Hair follicular keratinocyte (primary cell): ENCODE data around the gene VSTM5. TPM values are rescaled to one million over a fixed set of nuclear protein-coding genes. Genes with fewer than 3 reads are reported as not detected.

ENCODE experiments used
- total RNA-seq: library from RNA; depleted of rRNA; stranded (reverse); fragments of >200 nt; gene quantifications from 2 replicates; pipeline ENCODE4 v1.2.3, GENCODE V29; 2015

VSTM5 gene
- under 0.01 TPM in 1 of 2 replicates, not detected in the other for total RNA-seq

GRCh38 chr11:93850594-93851018, at the start of gene VSTM5:
TSS of gene VSTM5 (minus strand) at chr11:93850618. CDS start at chr11:93850502, 116 bp downstream.

GRCh38 chr11:93784145-93784934, 66.1 kb downstream of the VSTM5 start, which contains the start of gene MED17:
TSS of gene MED17 (plus strand) at chr11:93784282. CDS start at chr11:93784514, 232 bp downstream.

Other genes with a start within 250 kb of the VSTM5 start
- gene CEP295, start 188.9 kb downstream of the VSTM5 start, total RNA-seq, result 4.5 and 11.8 TPM in 2 replicates
- gene TAF1D, start 109.1 kb downstream of the VSTM5 start, total RNA-seq, result 99.1 and 103 TPM in 2 replicates
- 3.5 and 3.7 TPM in 2 replicates for gene C11orf54, start 108.9 kb downstream of the VSTM5 start, total RNA-seq
- 18.7 and 31.6 TPM in 2 replicates for gene MED17, start 66.3 kb downstream of the VSTM5 start, total RNA-seq
- 26.8 and 117 TPM in 2 replicates for gene HEPHL1, start 170.7 kb upstream of the VSTM5 start, total RNA-seq